GM12878 (cell line): ENCODE data around the gene TYW3. TPM values are rescaled to one million over a fixed set of nuclear protein-coding genes. Genes with fewer than 3 reads are reported as not detected.
A peak's percentile ranks its signal among the peaks of the same experiment; 100 is the strongest.

Experiments used
- ATAC-seq: fragments of 200-7000 bp; cut with Tn5 transposase; 3 replicates; pipeline ENCODE4 v1.9.1; 2020; ENCODE audit warnings: mild to moderate bottlenecking, moderate library complexity
- BruUV-seq: library from RNA; stranded (reverse); fragments of 400-500 nt; replicated peaks from 2 replicates; lab custom pipeline; 2021; lab: Mats Ljungman, UMichigan
- CTCF ChIA-PET: fragments of 300-600 bp; sonication (Branson Sonifier 250); formaldehyde crosslinking; extraction: SDS; loops from one replicate; lab custom pipeline; 2021; ENCODE audit warnings: inconsistent platforms; lab: Yijun Ruan, JAX
- POLR2A ChIA-PET: fragments of 350-600 bp; formaldehyde crosslinking; extraction: SDS; loops from one replicate; lab custom pipeline; 2021; ENCODE audit warnings: inconsistent platforms; lab: Charles Lee
- RAD21 ChIA-PET: fragments of 300-600 bp; sonication (Branson Sonifier 250); formaldehyde crosslinking; loops from one replicate; lab custom pipeline; 2023; ENCODE audit warnings: antibody characterized with exemption; ENCODE audit not compliant: unreplicated experiment; lab: Charles Lee
- SMC1A ChIA-PET: fragments of 300-600 bp; sonication (Branson Sonifier 250); formaldehyde crosslinking; loops from one replicate; lab custom pipeline; 2023; ENCODE audit not compliant: unreplicated experiment, uncharacterized antibody; lab: Charles Lee
- DNase-seq: peaks from one replicate; pipeline ENCODE4 v3.0.0-alpha.2; 2011; ENCODE audit warnings: low read depth, low spot score
- FAIRE-seq: peaks from 3 replicates; lab custom pipeline; 2011; peaks lifted over from hg19 to GRCh38; lab: Jason Lieb, UNC
- H2AFZ ChIP-seq: 2 replicates; pipeline ENCODE4 v1.6.0; 2011; ENCODE audit warnings: low read depth, low read length, control low read depth; ENCODE audit not compliant: control insufficient read depth
- H3K27ac ChIP-seq: 2 replicates; pipeline ENCODE4 v1.5.1; 2011; ENCODE audit warnings: control low read depth; ENCODE audit not compliant: control insufficient read depth, insufficient read depth
- H3K27me3 ChIP-seq, 2 experiments: replicated peaks in 1 of 2; 2 replicates each; pipeline versions ENCODE4 v1.6.0 to v1.6.1; 2011; ENCODE audit warnings: low read length in 1 of 2; ENCODE audit not compliant: control insufficient read depth in 2 of 2, insufficient read depth in 2 of 2
- H3K36me3 ChIP-seq, 2 experiments: 2 replicates each; pipeline ENCODE4 v1.5.1; 2011; ENCODE audit warnings: low read length in 1 of 2; ENCODE audit not compliant: control insufficient read depth in 2 of 2, insufficient read depth in 2 of 2
- H3K4me1 ChIP-seq: 2 replicates; pipeline ENCODE4 v1.6.1; 2011; ENCODE audit warnings: mild to moderate bottlenecking, low read length, moderate library complexity, mixed read lengths; ENCODE audit not compliant: control insufficient read depth, insufficient read depth
- H3K4me2 ChIP-seq: 2 replicates; pipeline ENCODE4 v1.6.0; 2011; ENCODE audit warnings: control low read depth; ENCODE audit not compliant: control insufficient read depth, insufficient read depth
- H3K4me3 ChIP-seq: fragments of 200-600 bp; sonication (generic); 2 replicates; pipeline ENCODE4 v1.5.1; 2016
- H3K79me2 ChIP-seq: 2 replicates; pipeline ENCODE4 v1.6.0; 2011; ENCODE audit warnings: low read length; ENCODE audit not compliant: control insufficient read depth, insufficient read depth
- H3K9ac ChIP-seq: 2 replicates; pipeline ENCODE4 v1.8.0; 2011; ENCODE audit warnings: low read length, control low read depth, mixed read lengths; ENCODE audit not compliant: control insufficient read depth, insufficient read depth
- H3K9me3 ChIP-seq: replicated peaks from 3 replicates; pipeline ENCODE4 v1.5.1; 2011; ENCODE audit warnings: mild to moderate bottlenecking, low read length; ENCODE audit not compliant: control insufficient read depth, insufficient read depth
- H4K20me1 ChIP-seq: 2 replicates; pipeline ENCODE4 v1.6.0; 2011; ENCODE audit not compliant: control insufficient read depth, insufficient read depth
- ATF2 ChIP-seq: IDR thresholded peaks from 2 replicates; pipeline ENCODE4 v1.6.1; 2012; ENCODE audit warnings: low read length, inconsistent platforms
- BCL11A ChIP-seq: IDR thresholded peaks from 2 replicates; pipeline ENCODE4 v1.6.1; 2011; ENCODE audit warnings: low read depth, low read length
- CHD2 ChIP-seq: IDR thresholded peaks from 2 replicates; pipeline ENCODE4 v1.6.1; 2011; ENCODE audit warnings: low read depth, low read length, improper control_type of control experiment, borderline replicate concordance
- CREM ChIP-seq: IDR thresholded peaks from 2 replicates; pipeline ENCODE4 v1.6.1; 2014; ENCODE audit warnings: antibody characterized with exemption, low read depth
- DPF2 ChIP-seq: fragments of 450-650 bp; IDR thresholded peaks from 2 replicates; pipeline ENCODE4 v1.6.1; 2017; ENCODE audit warnings: mild to moderate bottlenecking
- EED ChIP-seq: sonication (generic); IDR thresholded peaks from 2 replicates; pipeline ENCODE4 v1.6.1; 2016; ENCODE audit warnings: antibody characterized with exemption, low read depth
- EZH2 ChIP-seq: IDR thresholded peaks from 2 replicates; pipeline ENCODE4 v1.6.1; 2012; ENCODE audit warnings: low read depth, mild to moderate bottlenecking, control low read depth, inconsistent platforms, low read length, borderline replicate concordance; ENCODE audit not compliant: control insufficient read depth
- HDAC6 ChIP-seq: fragments of 200-600 bp; sonication (generic); IDR thresholded peaks from one replicate; pipeline ENCODE4 v1.8.0; 2017; ENCODE audit warnings: antibody characterized with exemption; ENCODE audit not compliant: unreplicated experiment
- IKZF1 ChIP-seq: fragments of 450-650 bp; conservative IDR thresholded peaks from 2 replicates; pipeline ENCODE4 v1.6.1; 2017; ENCODE audit warnings: antibody characterized with exemption, mild to moderate bottlenecking
- IRF4 ChIP-seq: IDR thresholded peaks from 2 replicates; pipeline ENCODE4 v1.6.1; 2011; ENCODE audit warnings: low read depth, low read length
- MTA2 ChIP-seq: fragments of 450-650 bp; IDR thresholded peaks from 2 replicates; pipeline ENCODE4 v1.6.1; 2016; ENCODE audit warnings: low read depth, mild to moderate bottlenecking, moderate library complexity
- NFIC ChIP-seq: IDR thresholded peaks from 2 replicates; pipeline ENCODE4 v1.6.1; 2012; ENCODE audit warnings: low read depth, mild to moderate bottlenecking, inconsistent platforms, low read length, moderate library complexity
- NRF1 ChIP-seq: conservative IDR thresholded peaks from 2 replicates; pipeline ENCODE4 v1.6.1; 2011; ENCODE audit warnings: mild to moderate bottlenecking, low read depth, low read length, improper control_type of control experiment
- POLR2AphosphoS2 ChIP-seq: IDR thresholded peaks from 2 replicates; pipeline ENCODE4 v1.6.1; 2011; ENCODE audit warnings: low read depth, mild to moderate bottlenecking, low read length, improper control_type of control experiment, moderate library complexity
- POU2F2 ChIP-seq: IDR thresholded peaks from 3 replicates; pipeline ENCODE4 v1.6.1; 2011; ENCODE audit warnings: low read depth, mild to moderate bottlenecking, low read length, borderline replicate concordance
- PRDM15 ChIP-seq: fragments of 450-650 bp; formaldehyde crosslinking; IDR thresholded peaks from 2 replicates; pipeline ENCODE4 v1.4.0; 2020; ENCODE audit warnings: mild to moderate bottlenecking, moderate library complexity
- SMC3 ChIP-seq: IDR thresholded peaks from 2 replicates; pipeline ENCODE4 v1.6.1; 2011; ENCODE audit warnings: low read length, improper control_type of control experiment, borderline replicate concordance
- SPI1 ChIP-seq: IDR thresholded peaks from 2 replicates; pipeline ENCODE4 v1.6.1; 2011; ENCODE audit warnings: low read depth, mild to moderate bottlenecking, low read length, moderate library complexity, borderline replicate concordance; ENCODE audit not compliant: insufficient read depth
- STAT3 ChIP-seq: IDR thresholded peaks from 2 replicates; pipeline ENCODE4 v1.6.1; 2011; ENCODE audit warnings: low read depth, low read length, improper control_type of control experiment
- ZNF207 ChIP-seq: fragments of 450-650 bp; IDR thresholded peaks from 2 replicates; pipeline ENCODE4 v1.6.1; 2014; ENCODE audit warnings: antibody characterized with exemption, mild to moderate bottlenecking, borderline replicate concordance
- WGBS: methylation state at CpG from one replicate; pipeline ENCODE4 v1.1.6; 2016; ENCODE audit warnings: low lambda C conversion rate; ENCODE audit not compliant: insufficient replicate concordance, insufficient coverage; ENCODE audit errors: missing lambda C conversion rate; 5-methylcytosine and 5-hydroxymethylcytosine counted together
- in situ Hi-C: fragments of 300-500 bp; cut with MboI; formaldehyde crosslinking; loops from 9 replicates; pipeline ENCODE4 v1.14.3; 2018; ENCODE audit warnings: mixed read lengths
- intact Hi-C: fragments of 100-400 bp; cut with micrococcal nuclease; formaldehyde crosslinking; loops from one replicate; pipeline ENCODE4 v1.14.2; 2022; ENCODE audit not compliant: unreplicated experiment
- polyA plus RNA-seq, 11 experiments: library from polyadenylated mRNA; depleted of rRNA in 4 of 11; unstranded in 6 of 11; stranded (reverse) in 5 of 11; fragments of >200 nt; fragmentation: Nextera tagmentation in 4 of 11; fragmentation: Illumina TruSeq in 1 of 11; extraction: Ambion mirVana in 4 of 11; extraction: Trizol in 1 of 11; gene quantifications; 1 replicate in 1 of 11; 2 replicates in 10 of 11; pipeline versions ENCODE4 v1.2.1 to v1.2.3, GENCODE V29; 2011 to 2016; ENCODE audit warnings: inconsistent platforms in 2 of 11, missing spikeins in 2 of 11, low read depth in 1 of 11
- total RNA-seq, 4 experiments: library from RNA; depleted of rRNA in 3 of 4; stranded (reverse); fragments of >200 nt in 3 of 4; fragmentation: Illumina TruSeq in 1 of 4; extraction: Trizol in 1 of 4; gene quantifications; 2 replicates each; pipeline versions ENCODE4 v1.2.1 to v1.2.3, GENCODE V29; 2013 to 2021

TYW3 gene
- total and polyA plus RNA-seq, 10 of the 15 experiments (the other 5 are each of a cell fraction or from before 2014, with no cell fraction given) = 18.6 to 54.4 (median 32.8) TPM

GRCh38 chr1:74811436-74812179, 78.7 kb downstream of the TYW3 start:
- BruUV-seq = no TSS peak
- Histone ChIP-seq H2AFZ (peak overlapping the region; percentile 54), H3K79me2 (no peaks in the 10 kb centered on the region), H3K9ac (no peak overlapping the region), H3K27ac (peak overlapping the region; percentile 31; the same call in 1 of the 2 replicates), H3K36me3 (no peaks in the 10 kb centered on the region), H3K4me1 (peaks cover 16% of the 10 kb centered on the region), H3K4me2 (peak overlapping the region; percentile 86), H3K9me3 (no peaks in the 10 kb centered on the region), H3K4me3 (no peak overlapping the region; the same call in 1 of the 2 replicates), H4K20me1 (no peaks in the 10 kb centered on the region), H3K27me3 (no peaks in the 10 kb centered on the region)
- DNase-seq = no peak
- peak; percentile 64 for FAIRE-seq
- in situ Hi-C loops = no loop called here
- POLR2A ChIA-PET = no interaction called here
- intact Hi-C loops = no loop called here
- CTCF ChIA-PET = interaction anchor here (1.0 kb wide), 1 partner anchor 122 kb away, joined by 3 read pairs; no protein-coding TSS in a partner anchor
- SMC1A ChIA-PET = interaction anchor here (1.0 kb wide), 1 partner anchor 79 kb away, joined by 3 read pairs; the partner anchor contains the start of genes CRYZ and TYW3
- RAD21 ChIA-PET = interaction anchor here (1.0 kb wide), 1 partner anchor 13 kb away, joined by 7 read pairs; no protein-coding TSS in a partner anchor
- WGBS = 7% methylated on average over 9 of the region's 9 CpGs
- ATAC-seq = peak; percentile 87
- TF ChIP-seq POLR2AphosphoS2 (no peak), HDAC6 (no peak), SPI1 (peak; percentile 59; the same call in 1 of the 2 replicates), IKZF1 (peak; percentile 71; the same call in 1 of the 2 replicates), IRF4 (0 out of 2 replicates have a peak, but pooled peaks have one; percentile 24), DPF2 (peak; percentile 31; the same call in 1 of the 2 replicates), CREM (peak; percentile 40; the same call in 1 of the 2 replicates), EED (peak; percentile 77), STAT3 (no peak), EZH2 (no peak), MTA2 (peak; percentile 36; the same call in 1 of the 2 replicates), POU2F2 (0 out of 3 replicates have a peak, but pooled peaks have one; percentile 28), BCL11A (0 out of 2 replicates have a peak, but pooled peaks have one; percentile 16), PRDM15 (CRISPR knock-in tag) (no peak), ZNF207 (no peak), NRF1 (no peak), NFIC (no peak), SMC3 (no peak), ATF2 (no peak), CHD2 (no peak)
